ENCODE results near the gene ZNF383.
"Not testable (repeated sequence)": the region's sequence is repeated elsewhere in the genome, so short reads cannot be mapped to it uniquely, and the experiment has no call there.

Gene ZNF383

GRCh38 chr19:37217775-37218591, at the start of gene ZNF383:
Gene ZNF383, plus strand, starts transcription at chr19:37218214. Its CDS starts 12,240 bp downstream, at chr19:37230454.
- peak; percentile 81 for DNase-seq (ENCODE audit: low read depth)

GRCh38 chr19:37172368-37173366, 45.3 kb upstream of the ZNF383 start, which contains the start of gene ZNF585A:
Gene ZNF585A, minus strand, starts transcription at chr19:37172695. Its CDS starts 2,785 bp downstream, at chr19:37169910.
- DNase-seq (ENCODE audit: low read depth), result peak; percentile 87

- not testable (repeated sequence) for DNase-seq (ENCODE audit: low read depth)
Observed at GRCh38 chr19:37186071-37186470, 31.9 kb upstream of the ZNF383 start.

- not testable (repeated sequence) for DNase-seq (ENCODE audit: low read depth)
Observed at GRCh38 chr19:37195248-37195647, 22.8 kb upstream of the ZNF383 start.

DNA sequence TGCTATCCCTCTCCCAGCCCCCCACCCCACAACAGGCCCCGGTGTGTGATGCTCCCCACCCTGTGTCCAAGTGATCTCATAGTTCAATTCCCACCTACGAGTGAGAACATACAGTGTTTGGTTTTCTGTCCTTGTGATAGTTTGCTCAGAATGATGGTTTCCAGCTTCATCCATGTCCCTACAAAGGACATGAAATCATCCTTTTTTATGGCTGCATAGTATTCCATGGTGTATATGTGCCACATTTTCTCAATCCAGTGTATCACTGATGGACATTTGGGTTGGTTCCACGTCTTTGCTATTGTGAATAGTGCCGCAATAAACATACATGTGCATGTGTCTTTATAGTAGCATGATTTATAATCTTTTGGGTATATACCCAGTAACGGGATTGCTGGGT, 20.9 kb upstream of the ZNF383 start:
- not testable (repeated sequence) for DNase-seq (ENCODE audit: low read depth)

DNA sequence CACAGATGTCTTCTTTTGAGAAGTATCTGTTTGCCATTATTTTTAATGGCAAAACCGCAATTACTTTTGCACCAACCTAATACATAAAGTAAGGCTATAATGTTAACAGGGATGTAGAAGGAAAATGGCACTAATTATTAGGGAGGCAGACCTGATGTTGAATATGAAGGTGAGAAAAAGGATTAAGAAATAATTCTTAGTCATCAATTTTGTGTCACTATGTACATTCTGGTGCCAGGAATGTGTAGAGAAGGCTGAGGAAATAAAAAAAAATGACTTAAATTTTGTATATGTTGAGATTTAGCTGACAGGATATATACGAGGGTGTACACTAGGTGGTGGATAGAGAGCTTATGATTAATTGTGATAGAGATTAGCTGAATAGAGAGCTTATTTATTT, 20.2 kb upstream of the ZNF383 start:
- DNase-seq (ENCODE audit: low read depth), result no peak

GRCh38 chr19:37217480-37217774, 587 bp upstream of the ZNF383 start:
- no peak for DNase-seq (ENCODE audit: low read depth)

DNA sequence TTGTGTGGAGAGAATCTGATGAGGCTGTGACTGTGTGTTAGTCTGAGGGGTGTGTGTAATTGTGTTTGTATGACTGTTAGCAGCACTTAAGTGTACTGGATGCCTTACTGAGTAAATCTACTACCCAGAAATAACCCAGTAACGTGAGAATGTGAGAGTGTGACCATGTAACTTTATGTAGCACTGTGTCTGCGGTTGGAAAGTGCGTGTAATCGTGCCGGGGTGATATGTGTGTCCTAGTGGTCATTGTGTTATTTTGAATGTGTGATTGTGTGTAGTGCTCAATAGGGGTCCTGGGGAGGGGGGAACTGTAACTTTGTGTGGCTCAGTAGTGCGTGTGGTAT, 550 bp downstream of the ZNF383 start:
- DNase-seq (ENCODE audit: low read depth), result no peak

GRCh38 chr19:37220383-37220782, 2.4 kb downstream of the ZNF383 start:
- DNase-seq (ENCODE audit: low read depth), result no peak

DNA sequence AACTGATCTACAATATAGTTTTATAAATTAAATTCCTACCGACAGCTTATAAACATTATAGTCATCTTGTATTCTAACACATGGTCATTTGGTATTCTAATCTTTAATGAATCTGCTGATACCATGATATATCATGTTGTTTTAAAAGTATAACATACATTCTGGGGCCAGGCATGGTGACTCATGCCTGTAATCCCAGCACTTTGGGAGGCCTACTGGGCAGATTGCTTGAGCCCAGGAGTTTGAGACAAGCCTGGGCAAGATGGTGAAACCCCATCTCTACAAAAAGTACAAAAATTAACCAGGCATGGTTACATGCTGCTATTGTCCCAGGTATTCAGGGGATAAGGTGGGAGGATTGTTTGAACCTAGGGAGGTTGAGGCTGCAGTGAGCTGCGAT, 3.1 kb downstream of the ZNF383 start:
- no peak for DNase-seq (ENCODE audit: low read depth)

DNA sequence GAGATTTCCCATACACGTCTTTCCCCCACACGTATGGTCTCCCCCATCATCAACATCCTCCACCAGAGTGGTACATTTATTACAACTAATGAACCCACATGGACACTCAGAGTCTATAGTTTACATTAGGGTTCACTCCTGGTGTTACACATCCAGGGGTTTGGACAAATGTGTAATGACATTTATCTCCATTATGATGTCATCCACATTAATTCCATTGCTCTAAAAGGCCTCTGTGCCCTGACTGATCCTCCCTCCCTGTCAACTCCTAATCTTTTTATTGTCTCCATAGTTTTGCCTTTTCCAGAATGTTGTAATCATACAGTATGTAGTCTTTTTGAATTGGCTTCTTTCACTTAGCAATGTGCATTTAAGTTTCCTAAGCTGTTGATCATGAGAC, 8.2 kb downstream of the ZNF383 start:
- no peak for DNase-seq (ENCODE audit: low read depth)

GRCh38 chr19:37227996-37228395, 10.0 kb downstream of the ZNF383 start:
- no peak for DNase-seq (ENCODE audit: low read depth)

DNA sequence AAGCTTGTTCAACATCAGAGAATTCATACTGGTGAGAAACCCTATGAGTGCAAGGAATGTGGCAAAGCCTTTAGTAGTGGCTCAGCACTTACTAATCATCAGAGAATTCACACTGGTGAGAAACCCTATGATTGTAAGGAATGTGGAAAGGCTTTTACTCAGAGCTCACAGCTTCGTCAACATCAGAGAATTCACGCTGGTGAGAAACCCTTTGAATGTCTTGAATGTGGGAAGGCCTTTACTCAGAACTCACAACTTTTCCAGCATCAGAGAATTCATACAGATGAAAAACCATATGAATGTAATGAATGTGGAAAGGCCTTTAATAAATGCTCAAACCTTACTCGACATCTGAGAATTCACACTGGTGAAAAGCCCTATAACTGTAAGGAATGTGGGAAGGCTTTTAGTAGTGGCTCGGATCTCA, 25.2 kb downstream of the ZNF383 start:
- no peak for DNase-seq (ENCODE audit: low read depth)

- DNase-seq (ENCODE audit: low read depth), result no peak
Observed at GRCh38 chr19:37251308-37252229, 33.6 kb downstream of the ZNF383 start.

GRCh38 chr19:37263028-37263427, 45.0 kb downstream of the ZNF383 start:
- DNase-seq (ENCODE audit: low read depth), result not testable (repeated sequence)

DNA sequence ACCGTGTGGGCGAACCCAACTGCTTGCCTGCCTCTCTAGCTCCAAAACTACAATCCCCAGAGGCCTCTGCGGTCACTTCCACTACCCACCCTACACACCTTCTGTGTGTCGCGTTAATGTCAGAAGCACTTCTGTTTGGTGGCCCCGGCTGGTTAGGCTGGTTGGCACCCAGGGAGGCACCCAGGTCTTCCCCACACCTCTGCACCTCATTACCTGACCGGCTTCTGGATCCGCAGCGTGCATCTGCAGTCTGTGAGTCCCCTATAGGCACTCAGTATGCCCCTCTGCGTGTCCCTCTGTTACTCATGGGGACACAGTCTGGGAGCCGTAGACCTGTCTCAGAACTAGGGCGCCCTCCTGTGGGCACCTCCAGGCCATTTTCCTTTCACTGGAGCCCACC, 49.0 kb downstream of the ZNF383 start:
- DNase-seq (ENCODE audit: low read depth), result not testable (repeated sequence)

GRCh38 chr19:37267755-37268154, 49.7 kb downstream of the ZNF383 start:
- not testable (repeated sequence) for DNase-seq (ENCODE audit: low read depth)

DNA sequence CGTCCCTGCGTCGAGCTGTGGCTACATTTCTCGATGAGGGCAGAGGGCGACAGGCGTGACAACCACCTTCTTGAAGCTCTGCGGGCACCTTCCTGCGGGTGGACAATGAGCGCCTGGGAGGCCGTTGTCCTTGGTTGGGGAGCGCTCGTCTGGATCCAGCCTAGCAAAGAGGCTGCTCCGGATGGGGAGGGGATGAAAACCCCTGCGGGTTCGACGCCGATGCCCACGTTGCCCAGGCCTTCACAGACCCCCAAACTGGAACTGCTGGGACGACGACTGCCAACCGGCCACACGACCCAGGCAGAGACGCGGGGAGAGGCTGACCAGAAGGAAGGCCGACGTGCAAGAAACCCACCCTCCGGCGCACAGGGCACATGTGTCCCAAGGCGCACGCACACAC, 62.6 kb downstream of the ZNF383 start:
- not testable (repeated sequence) for DNase-seq (ENCODE audit: low read depth)

GRCh38 chr19:37284020-37284419, 66.0 kb downstream of the ZNF383 start:
- DNase-seq (ENCODE audit: low read depth), result not testable (repeated sequence)

- not testable (repeated sequence) for DNase-seq (ENCODE audit: low read depth)
Observed at GRCh38 chr19:37289229-37289628, 71.2 kb downstream of the ZNF383 start.
